ENCODE data around the gene CLPTM1. TPM values are rescaled to one million over a fixed set of nuclear protein-coding genes. Genes with fewer than 3 reads are reported as not detected.

The CLPTM1 gene
- total RNA-seq, 4 donors from 2014 or later, result 61.3 to 116 (median 89.4) TPM

DNA sequence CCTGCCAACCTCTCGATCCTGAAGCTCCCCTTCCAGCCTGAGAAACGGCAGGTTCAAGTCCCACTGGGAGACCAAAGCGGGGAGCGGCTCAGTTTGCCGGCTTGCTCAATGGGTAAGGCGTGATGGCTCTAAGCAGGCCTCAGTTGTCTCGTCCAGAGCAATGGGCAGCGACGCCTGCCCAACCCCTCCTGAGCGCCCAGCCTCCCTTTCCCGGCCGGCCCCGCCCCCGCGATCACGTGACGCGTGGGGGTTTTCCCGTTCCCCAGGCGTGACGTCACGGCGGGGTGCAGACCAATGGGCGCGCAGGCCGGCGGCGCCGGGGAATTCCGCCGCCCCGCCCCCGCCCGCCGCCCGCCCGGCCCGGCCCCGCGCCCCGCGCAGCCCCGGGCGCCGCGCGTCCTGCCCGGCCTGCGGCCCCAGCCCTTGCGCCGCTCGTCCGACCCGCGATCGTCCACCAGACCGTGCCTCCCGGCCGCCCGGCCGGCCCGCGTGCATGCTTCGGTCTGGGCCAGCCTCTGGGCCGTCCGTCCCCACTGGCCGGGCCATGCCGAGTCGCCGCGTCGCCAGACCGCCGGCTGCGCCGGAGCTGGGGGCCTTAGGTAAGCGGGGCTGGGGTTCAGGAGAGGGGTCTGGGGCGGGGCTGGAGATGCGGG is 46.0 kb downstream of the CLPTM1 start, which contains the start of gene RELB:
TSS of gene RELB (plus strand) at position 378 of the 653 bp plus-strand sequence. CDS start at position 494, 116 bp downstream.
- peak within 1 kb of the TSS; percentile 74 to 95 (median 92) for H3K4me3 ChIP-seq
- H3K36me3 ChIP-seq, result peaks cover 0 to 10% of the 10 kb centered on the region in 2 donors
- TF ChIP-seq, protein P1, sequence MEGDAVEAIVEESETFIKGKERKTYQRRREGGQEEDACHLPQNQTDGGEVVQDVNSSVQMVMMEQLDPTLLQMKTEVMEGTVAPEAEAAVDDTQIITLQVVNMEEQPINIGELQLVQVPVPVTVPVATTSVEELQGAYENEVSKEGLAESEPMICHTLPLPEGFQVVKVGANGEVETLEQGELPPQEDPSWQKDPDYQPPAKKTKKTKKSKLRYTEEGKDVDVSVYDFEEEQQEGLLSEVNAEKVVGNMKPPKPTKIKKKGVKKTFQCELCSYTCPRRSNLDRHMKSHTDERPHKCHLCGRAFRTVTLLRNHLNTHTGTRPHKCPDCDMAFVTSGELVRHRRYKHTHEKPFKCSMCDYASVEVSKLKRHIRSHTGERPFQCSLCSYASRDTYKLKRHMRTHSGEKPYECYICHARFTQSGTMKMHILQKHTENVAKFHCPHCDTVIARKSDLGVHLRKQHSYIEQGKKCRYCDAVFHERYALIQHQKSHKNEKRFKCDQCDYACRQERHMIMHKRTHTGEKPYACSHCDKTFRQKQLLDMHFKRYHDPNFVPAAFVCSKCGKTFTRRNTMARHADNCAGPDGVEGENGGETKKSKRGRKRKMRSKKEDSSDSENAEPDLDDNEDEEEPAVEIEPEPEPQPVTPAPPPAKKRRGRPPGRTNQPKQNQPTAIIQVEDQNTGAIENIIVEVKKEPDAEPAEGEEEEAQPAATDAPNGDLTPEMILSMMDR (IDR thresholded peaks at IDR 0.05 in 4 of 5, conservative IDR thresholded peaks at IDR 0.05 in 1 of 5), result peak in 1 of 5 experiments; percentile 18
- TF ChIP-seq POLR2A (IDR thresholded peaks at IDR 0.05), result no peak
- ATAC-seq (peak; percentile 80 to 84), DNase-seq (peak; percentile 88 to 92)
- H3K4me1 ChIP-seq, result peaks cover 0 to 8% of the 10 kb centered on the region in 2 donors
- H3K27me3 ChIP-seq, result no peaks in the 10 kb centered on the region
- in situ Hi-C loops (cut with MboI; ENCODE audit: low sequenced_read_pairs in 4 of 4) (no loop called here), intact Hi-C loops (cut with DNase I; ENCODE audit: low total_unique reads) (loop anchor here (2.0 to 5.0 kb wide), 3 partner anchors 38 to 154 kb away; partner anchors contain the start of genes CLASRP, CLPTM1 and NECTIN2)
- no peaks in the 10 kb centered on the region for H3K9me3 ChIP-seq
- peak within 1 kb of the TSS; percentile 98 to 100 (median 100) for H3K27ac ChIP-seq

GRCh38 chr19:45003485-45003884 is 48.3 kb downstream of the CLPTM1 start:
- no peak overlapping the region for H3K4me3 ChIP-seq
- H3K36me3 ChIP-seq, result peaks cover 0 to 14% of the 10 kb centered on the region in 2 donors
- H3K27me3 ChIP-seq, result no peaks in the 10 kb centered on the region
- intact Hi-C loops (cut with DNase I; ENCODE audit: low total_unique reads) (loop anchor here (5.0 kb wide), 1 partner anchor 156 kb away; the partner anchor contains the start of gene NECTIN2), in situ Hi-C loops (cut with MboI; ENCODE audit: low sequenced_read_pairs in 4 of 4) (no loop called here)
- no peak overlapping the region for H3K27ac ChIP-seq
- H3K9me3 ChIP-seq, result no peaks in the 10 kb centered on the region
- DNase-seq (no peak), ATAC-seq (no peak)
- H3K4me1 ChIP-seq, result peaks cover 0 to 8% of the 10 kb centered on the region in 2 donors
- no peak for TF ChIP-seq POLR2A (IDR thresholded peaks at IDR 0.05)
- TF ChIP-seq, protein P1 (IDR thresholded peaks at IDR 0.05 in 4 of 5, conservative IDR thresholded peaks at IDR 0.05 in 1 of 5), result no peak

- DNase-seq, result no peak
- H3K9me3 ChIP-seq, result no peaks in the 10 kb centered on the region
- no peak overlapping the region for H3K4me3 ChIP-seq
- TF ChIP-seq, protein P1 (IDR thresholded peaks at IDR 0.05 in 4 of 5, conservative IDR thresholded peaks at IDR 0.05 in 1 of 5), result no peak
- no peak for TF ChIP-seq POLR2A (IDR thresholded peaks at IDR 0.05)
- no peak for ATAC-seq
- H3K27ac ChIP-seq, result no peak overlapping the region
- H3K27me3 ChIP-seq, result no peaks in the 10 kb centered on the region
- H3K4me1 ChIP-seq, result peaks cover 0 to 7% of the 10 kb centered on the region in 2 donors
- intact Hi-C loops (cut with DNase I; ENCODE audit: low total_unique reads) (no loop called here), in situ Hi-C loops (cut with MboI; ENCODE audit: low sequenced_read_pairs in 4 of 4) (no loop called here)
- H3K36me3 ChIP-seq, result peaks cover 0 to 14% of the 10 kb centered on the region in 2 donors
Observed at GRCh38 chr19:45005787-45006186, 50.6 kb downstream of the CLPTM1 start.

GRCh38 chr19:45008552-45008951 is 53.4 kb downstream of the CLPTM1 start:
- no peaks in the 10 kb centered on the region for H3K27me3 ChIP-seq
- intact Hi-C loops (cut with DNase I; ENCODE audit: low total_unique reads), result no loop called here
- H3K27ac ChIP-seq, result no peak overlapping the region
- peaks cover 0 to 21% of the 10 kb centered on the region in 2 donors for H3K36me3 ChIP-seq
- H3K9me3 ChIP-seq, result no peaks in the 10 kb centered on the region
- in situ Hi-C loops (cut with MboI; ENCODE audit: low sequenced_read_pairs in 4 of 4), result no loop called here
- H3K4me3 ChIP-seq, result no peak overlapping the region
- H3K4me1 ChIP-seq, result no peaks in the 10 kb centered on the region
- no peak for DNase-seq
- ATAC-seq, result no peak
- no peak for TF ChIP-seq POLR2A (IDR thresholded peaks at IDR 0.05)
- TF ChIP-seq, protein P1 (IDR thresholded peaks at IDR 0.05 in 4 of 5, conservative IDR thresholded peaks at IDR 0.05 in 1 of 5), result no peak

Data from gastrocnemius medialis (tissue), 4 donors.